NCI-H2029 (cell line): Measurements from ENCODE around the gene VAV1.

Source experiments
- DNase-seq: peaks from one replicate; lab custom pipeline; 2025; lab: John Stamatoyannopoulos, UW

VAV1 gene, protein sequence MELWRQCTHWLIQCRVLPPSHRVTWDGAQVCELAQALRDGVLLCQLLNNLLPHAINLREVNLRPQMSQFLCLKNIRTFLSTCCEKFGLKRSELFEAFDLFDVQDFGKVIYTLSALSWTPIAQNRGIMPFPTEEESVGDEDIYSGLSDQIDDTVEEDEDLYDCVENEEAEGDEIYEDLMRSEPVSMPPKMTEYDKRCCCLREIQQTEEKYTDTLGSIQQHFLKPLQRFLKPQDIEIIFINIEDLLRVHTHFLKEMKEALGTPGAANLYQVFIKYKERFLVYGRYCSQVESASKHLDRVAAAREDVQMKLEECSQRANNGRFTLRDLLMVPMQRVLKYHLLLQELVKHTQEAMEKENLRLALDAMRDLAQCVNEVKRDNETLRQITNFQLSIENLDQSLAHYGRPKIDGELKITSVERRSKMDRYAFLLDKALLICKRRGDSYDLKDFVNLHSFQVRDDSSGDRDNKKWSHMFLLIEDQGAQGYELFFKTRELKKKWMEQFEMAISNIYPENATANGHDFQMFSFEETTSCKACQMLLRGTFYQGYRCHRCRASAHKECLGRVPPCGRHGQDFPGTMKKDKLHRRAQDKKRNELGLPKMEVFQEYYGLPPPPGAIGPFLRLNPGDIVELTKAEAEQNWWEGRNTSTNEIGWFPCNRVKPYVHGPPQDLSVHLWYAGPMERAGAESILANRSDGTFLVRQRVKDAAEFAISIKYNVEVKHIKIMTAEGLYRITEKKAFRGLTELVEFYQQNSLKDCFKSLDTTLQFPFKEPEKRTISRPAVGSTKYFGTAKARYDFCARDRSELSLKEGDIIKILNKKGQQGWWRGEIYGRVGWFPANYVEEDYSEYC

DNA sequence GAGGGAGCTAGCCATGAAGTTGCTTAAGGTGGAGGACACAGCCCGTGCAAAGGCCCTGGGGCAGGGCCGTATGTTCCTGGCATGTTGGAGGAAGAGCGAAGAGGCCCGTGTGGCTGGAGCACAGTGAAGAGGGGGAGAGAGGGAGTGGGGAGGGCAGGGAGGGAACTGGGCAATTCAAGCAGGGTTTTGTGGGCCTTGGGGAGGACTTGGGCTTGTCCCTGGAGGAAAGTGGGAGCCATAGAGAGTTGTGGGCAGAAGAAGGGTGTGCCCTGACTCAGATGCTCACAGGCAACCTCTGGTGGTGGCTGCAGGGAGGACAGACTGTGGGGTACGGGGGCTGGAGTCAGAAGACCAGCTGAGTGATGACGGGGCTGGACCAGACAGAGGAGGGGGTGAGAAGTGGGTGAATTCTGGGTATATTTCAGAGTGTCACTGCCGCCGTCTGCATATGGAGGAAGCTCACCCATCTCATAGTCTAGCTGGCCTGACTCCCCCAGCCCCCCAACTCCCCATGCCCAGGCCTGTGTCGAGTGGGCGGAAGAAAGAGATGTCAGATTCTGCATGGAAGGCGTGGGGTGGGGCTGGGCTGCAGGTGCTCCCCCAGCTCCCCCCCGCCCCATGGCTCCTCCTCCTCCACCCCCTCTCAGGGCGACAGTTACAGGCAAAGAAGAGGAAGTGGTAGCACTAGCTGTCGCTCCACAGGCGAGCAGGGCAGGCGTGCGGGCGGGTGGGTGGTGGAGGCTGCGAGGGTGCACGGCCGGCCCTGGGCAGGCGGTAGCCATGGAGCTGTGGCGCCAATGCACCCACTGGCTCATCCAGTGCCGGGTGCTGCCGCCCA, at the start of gene VAV1:
Gene VAV1 (plus strand): TSS at position 681 of the 838 bp plus-strand sequence. CDS start 100 bp downstream, at position 781.
- DNase-seq, result no peak

DNA sequence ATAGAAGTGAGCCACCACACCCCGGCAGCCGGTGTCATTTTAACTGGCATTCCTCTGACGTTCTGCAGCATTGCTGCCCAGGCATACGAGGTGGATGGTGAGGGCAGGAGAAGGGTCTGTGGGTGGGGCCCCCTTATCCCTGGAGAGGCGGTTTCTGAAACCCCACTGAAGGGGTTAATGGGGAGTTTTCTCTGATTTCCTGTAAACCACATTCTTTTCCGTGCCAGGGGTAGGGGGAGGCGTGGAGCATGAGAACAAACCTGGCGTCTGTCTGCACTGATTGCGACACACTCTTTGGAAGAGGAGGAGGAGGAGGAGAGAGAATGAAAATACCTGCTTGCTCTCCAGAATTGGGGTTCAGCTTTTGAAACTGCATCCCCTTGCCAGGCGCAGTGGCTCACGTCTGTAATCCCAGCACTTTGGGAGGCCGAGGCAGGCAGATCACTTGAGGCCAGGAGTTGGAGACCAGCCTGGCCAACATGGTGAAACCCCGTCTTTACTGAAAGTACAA, 49.3 kb upstream of the VAV1 start:
- DNase-seq, result no peak

DNA sequence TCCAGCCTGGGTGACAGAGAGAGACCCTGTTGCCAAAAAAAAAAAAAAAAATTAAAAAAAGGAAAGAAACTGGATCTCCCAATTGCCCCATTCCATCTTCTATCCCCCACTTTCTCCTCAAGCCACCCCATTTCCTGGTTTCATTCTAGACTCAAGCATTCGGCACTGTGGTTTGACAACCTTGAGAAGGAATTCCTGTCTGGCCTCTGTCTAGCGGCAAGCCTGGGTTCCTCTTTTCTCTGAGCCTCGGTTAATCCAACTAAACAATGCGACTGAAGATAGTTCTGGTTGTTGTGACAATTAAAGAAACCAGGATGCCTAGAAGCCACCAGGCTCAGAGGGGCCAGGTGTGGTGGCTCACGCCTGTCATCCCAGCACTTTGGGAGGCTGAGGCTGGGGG, 48.8 kb upstream of the VAV1 start:
- no peak for DNase-seq

DNA sequence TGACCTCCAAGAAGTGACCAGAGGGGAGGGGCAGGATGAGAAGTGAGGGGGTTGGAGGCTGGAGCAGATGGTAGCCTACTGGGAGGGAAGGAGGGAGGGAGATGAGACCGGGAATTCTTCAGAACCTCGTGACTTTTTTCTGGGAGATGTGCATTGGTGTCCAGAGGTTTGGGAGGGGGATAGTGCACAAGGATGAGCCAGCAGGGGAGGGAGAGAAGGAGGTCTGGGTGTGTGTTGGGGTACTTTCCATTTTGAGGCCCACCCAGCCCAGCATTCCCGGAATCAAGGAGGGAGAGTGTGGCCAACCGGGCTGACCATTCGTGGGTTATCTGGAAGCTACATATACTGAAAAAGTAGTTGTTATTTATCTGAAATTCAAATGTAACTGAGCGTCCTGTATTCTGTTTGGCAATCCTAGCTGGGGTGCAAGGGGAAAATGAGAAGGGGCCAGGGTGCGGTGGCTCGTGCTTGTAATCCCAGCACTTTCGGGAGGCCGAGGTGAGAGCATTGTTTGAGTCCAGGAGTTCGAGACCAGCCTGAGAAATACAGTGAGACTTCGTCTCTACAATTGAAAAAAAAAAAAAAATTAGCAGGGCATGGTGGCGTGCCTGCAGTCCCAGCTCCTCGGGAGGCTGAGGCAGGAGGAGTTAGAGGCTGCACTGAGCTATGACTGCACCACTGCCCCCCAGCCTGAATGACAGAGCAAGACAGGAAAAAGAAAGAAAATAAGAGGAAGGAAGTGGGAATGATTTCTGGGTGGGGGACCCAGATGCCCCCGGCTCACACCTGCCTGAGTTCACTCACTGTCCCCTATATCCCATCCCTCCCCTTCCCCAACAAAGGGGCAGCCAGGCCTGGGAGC, 47.6 kb upstream of the VAV1 start:
- no peak for DNase-seq

DNA sequence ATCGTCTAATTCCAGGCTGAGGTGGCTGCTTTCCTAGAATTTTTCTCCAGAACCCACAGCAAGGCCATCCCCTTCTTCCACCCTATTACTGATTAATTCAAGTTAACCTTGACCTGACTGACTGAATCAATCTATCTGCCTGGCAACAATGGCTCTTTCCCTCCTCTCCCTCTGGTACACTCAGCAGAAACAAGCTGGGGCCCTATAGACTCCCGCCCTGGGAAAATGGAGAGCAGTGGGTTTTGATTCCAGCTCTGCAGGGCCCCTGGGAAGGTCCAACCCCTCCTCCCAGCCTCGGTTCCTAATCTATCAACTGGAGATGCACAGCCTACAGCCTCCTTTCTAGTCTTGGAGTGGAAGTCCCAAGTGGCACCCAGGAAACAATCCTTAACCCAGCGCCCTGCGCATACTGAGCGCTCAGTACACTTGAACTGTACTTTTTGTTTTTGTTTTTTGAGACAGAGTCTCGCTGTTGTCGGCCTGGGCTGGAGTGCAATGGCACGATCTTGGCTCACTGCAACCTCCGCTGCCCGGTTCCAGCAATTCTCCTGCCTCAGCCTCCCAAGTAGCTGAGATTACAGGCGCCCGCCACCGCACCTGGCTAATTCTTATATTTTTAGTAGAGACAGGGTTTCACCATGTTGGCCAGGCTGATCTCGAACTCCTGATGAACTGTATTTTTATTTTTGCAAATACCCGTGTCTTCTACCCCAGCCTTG, 46.8 kb upstream of the VAV1 start:
- no peak for DNase-seq

DNA sequence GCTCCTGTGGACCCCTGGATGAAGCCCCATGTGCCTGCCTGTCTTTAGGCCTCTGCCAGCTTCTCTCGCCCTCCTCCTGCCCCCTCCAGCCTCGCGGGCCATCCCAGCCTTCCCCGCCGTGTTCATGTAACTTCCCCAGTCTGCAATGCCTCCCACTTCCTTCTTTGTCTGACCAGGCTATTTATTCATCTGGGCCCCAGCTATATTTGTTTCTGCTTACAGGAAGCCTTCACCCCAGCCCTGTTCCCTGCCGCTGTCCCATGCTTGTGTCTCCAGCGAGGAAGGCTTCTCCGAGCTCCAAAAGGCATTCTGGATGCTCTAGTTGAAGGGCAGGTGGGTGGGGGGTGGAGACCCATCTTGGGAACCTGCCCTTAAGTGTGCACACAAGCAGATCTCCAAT, 44.2 kb upstream of the VAV1 start:
- DNase-seq, result no peak

DNA sequence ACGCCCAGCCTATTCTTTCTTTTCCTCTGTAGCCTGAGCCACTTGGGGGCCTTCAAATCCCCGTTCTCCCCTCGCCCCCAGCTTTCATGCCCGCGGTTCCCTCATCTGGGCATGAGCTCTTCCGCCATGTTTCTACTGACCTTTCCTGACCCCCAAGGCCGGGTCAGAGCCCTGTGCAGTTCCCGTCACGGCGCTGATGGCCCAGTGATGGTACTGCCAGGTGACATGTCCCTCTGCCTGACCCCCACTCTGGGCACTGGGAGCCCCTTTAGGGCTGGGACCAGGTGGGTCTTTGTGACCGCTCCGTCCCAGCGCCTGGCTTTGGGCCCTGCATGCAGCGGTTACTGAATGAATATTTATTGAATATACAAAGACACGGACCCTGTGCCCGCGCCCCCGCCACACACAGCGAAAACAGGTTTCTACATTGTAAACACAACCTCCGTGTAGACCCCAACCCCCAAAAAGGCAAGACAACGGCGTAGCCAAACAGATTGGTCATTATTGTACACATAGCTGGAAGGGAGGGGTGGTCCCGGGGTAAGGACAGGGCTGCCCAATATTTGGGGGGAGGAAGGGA, 42.8 kb upstream of the VAV1 start:
- no peak for DNase-seq

GRCh38 chr19:6730153-6730804, 42.2 kb upstream of the VAV1 start:
- peak; percentile 58 for DNase-seq

DNA sequence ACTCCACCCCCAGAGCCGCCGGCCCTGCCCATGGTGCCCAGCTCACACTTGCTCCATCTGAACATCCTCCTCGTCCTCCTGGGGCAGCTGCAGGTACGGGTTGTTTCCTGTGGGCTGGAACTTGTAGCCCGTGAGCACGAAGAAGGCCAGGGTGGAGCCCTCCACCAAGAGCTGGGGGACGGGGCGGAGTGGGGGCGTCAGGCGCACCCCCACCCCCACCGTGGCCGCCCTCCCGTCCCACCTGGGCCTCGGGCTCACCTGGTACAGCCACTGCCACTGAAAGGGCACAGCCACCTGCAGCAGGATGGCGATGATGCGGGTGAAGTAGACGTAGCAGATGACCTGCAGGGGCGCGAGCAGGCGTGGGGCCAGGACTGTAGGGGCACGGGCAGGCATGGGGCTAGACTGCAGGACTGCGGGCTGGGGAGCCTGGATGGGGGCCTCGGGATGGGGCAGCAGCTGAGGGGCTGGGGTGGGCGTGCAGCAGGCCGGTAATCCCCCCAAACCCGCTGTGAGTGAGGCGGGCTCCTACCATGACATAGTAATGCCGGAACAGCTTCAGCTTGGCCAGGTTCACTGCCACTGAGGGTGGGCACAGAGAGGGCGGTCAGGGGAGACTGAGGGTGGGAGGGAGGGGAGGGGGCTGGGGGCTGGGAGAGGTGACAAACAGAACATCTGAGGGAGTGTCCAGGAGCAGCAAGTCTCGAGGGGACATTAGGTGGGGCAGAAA, 41.4 kb upstream of the VAV1 start:
- DNase-seq, result no peak

- DNase-seq, result no peak
These were observed 40.7 kb upstream of the VAV1 start for GRCh38 chr19:6731822-6732221.

GRCh38 chr19:6732803-6733337, 39.6 kb upstream of the VAV1 start:
- no peak for DNase-seq

- no peak for DNase-seq
These were observed 39.0 kb upstream of the VAV1 start for GRCh38 chr19:6733338-6734095.

DNA sequence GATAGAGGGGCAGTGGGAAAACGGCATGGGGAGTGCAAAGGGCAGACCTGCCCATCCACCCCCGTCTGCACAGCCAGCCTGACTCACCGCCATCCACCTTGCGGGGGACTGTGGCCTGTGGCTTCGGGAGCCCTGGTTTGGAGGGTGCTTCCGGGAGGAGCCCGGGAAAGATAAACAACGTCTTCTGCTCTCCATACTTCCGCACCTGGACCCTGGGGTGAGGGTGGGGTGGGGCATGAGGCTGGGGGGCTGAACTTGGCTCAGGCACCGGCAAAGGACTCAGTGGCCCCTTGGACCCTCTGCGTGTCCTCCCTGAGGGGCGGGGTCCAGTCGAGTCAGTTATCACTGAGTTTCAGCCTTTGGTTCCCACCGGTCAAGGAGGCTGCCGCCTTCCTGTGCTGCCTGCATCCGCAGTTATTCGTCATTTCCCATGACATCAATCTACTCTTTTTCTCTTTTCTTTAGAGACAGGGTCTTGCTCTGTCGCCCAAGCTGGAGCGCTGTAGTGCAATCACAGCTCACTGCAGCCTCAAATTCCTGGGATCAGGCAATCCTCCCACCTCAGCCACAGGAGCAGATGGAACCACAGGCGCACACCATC, 38.3 kb upstream of the VAV1 start:
- DNase-seq, result no peak

DNA sequence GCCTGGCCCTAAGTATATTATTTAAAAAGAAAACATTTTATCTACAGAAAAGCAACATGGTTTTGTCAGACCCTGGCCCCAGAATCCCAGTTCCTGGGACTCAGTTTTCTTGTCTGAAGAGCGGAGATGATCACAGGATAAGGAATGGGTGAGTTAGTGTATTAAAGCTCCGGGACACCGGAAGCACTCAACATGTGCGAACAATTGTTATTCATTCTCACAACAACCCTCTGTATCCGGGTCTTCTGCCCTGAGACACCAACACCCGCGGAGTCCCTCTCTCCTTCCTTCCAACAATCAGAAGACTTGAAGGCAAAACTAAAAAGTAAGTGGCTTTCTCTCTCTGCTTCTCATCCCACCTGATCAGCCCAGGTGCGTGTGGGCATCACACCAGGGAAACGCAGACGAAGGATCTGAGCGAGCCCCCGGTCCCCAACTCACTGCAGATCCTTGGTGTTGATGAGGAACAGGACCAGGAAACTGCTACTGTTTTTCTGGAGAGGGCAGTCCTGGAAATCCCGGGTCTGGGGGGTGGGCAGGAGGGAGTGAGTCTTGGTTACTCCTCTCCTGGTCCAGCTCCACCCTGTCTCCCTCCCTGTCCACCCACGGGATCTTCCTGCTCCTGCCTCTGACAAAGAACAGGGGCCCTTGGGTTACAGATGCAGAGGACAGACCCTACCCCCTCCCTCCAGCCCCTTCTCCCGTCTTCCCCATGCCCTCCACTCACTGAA, 37.2 kb upstream of the VAV1 start:
- DNase-seq, result no peak

DNA sequence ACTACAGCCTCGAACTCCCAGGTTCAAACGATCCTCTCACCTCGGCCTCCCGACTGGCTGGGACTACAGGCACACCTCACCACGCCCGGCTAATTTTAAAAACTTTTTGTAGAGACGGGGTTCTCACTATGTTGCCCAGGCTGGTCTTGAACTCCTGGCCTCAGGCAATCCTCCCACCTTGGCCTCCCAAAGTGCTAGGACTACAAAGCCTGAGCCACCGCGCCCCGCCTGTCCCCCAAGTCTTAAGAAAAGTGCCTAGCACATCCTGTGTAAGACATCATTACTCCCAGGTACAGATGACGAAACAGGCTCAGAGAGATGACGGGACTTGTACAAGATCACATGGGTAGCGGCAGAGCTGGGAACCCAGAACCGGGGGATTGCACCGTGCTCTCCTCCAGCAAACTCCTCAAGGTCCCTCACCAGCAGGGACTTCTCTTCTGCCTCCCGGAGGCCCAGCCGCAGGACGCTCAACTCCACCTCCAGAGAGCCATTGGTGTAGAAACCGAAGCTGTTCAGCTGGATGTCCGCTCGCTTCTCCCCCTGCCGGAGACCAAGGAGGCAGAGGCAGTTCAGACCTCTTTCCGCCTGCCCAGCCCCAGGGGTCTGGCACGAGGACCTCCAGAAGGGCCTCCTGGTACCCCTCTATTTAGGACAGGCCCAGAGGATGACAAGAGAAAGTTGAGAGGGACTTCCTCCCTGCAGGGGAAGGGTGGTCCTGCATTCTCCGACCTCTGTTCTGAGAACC, 36.2 kb upstream of the VAV1 start:
- DNase-seq, result no peak

- no peak for DNase-seq
These were observed 35.6 kb upstream of the VAV1 start for GRCh38 chr19:6736917-6737283.
